Measurements from ENCODE around the gene SRCAP. TPM values are rescaled to one million over a fixed set of nuclear protein-coding genes. Genes with fewer than 3 reads are reported as not detected.
"Not testable (repeated sequence)": the region's sequence is repeated elsewhere in the genome, so short reads cannot be mapped to it uniquely, and the experiment has no call there.

SRCAP gene
- total RNA-seq, 1 donor from 2014 or later: 28.5 TPM

- intact Hi-C loops (cut with DNase I): no loop called here
- TF ChIP-seq POLR2A (IDR thresholded peaks at IDR 0.05) (no peak), POLR2AphosphoS5 (IDR thresholded peaks at IDR 0.05; ENCODE audit: insufficient read depth in 1 of 2, low read depth in 1 of 2) (no peak)
- TF ChIP-seq, protein P1, sequence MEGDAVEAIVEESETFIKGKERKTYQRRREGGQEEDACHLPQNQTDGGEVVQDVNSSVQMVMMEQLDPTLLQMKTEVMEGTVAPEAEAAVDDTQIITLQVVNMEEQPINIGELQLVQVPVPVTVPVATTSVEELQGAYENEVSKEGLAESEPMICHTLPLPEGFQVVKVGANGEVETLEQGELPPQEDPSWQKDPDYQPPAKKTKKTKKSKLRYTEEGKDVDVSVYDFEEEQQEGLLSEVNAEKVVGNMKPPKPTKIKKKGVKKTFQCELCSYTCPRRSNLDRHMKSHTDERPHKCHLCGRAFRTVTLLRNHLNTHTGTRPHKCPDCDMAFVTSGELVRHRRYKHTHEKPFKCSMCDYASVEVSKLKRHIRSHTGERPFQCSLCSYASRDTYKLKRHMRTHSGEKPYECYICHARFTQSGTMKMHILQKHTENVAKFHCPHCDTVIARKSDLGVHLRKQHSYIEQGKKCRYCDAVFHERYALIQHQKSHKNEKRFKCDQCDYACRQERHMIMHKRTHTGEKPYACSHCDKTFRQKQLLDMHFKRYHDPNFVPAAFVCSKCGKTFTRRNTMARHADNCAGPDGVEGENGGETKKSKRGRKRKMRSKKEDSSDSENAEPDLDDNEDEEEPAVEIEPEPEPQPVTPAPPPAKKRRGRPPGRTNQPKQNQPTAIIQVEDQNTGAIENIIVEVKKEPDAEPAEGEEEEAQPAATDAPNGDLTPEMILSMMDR (IDR thresholded peaks at IDR 0.05): no peak
- Histone ChIP-seq H3K9me3 (no peaks in the 10 kb centered on the region), H3K36me3 (no peaks in the 10 kb centered on the region), H3K27me3 (no peaks in the 10 kb centered on the region), H3K4me3 (no peak overlapping the region), H3K27ac (no peak overlapping the region), H3K4me1 (no peaks in the 10 kb centered on the region)
- DNase-seq (ENCODE audit: extremely low spot score in 2 of 2): no peak
Observed at GRCh38 chr16:30691907-30692306, 7.1 kb upstream of the SRCAP start.

DNA sequence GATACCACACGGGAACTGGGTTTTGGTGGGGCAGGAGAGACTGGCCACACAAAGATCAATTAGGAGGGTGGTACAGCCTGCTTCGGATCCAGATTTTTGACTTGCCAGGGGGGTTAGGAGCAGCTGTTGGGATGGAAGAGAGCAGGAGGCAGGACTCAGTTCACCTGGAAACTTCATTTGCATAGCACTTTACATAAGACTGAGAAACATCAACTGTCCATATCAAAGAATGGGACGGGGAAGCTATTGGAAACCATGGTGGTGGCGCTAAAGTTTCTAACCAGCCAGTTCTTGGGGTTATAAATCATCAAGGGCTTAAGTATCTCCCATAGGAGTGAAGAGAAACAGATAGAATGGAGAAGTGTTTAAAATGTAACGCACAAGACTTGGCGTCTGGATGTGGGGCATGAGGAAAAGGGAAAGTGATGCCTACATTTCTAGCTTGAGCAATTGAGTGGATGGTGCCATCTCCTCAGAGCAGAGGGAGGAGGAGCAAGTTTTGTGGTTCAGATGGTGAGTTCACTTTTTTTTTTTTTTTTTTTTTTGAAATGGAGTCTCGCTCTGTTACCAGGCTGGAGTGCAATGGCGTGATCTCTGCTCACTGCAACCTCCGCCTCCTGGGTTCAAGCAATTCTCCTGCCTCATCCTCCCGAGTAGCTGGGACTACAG is 6.4 kb upstream of the SRCAP start:
- Histone ChIP-seq H3K4me1 (peaks cover 5% of the 10 kb centered on the region), H3K27ac (no peak overlapping the region), H3K36me3 (no peaks in the 10 kb centered on the region), H3K27me3 (no peaks in the 10 kb centered on the region), H3K4me3 (no peak overlapping the region), H3K9me3 (no peaks in the 10 kb centered on the region)
- TF ChIP-seq POLR2A (IDR thresholded peaks at IDR 0.05) (no peak), POLR2AphosphoS5 (IDR thresholded peaks at IDR 0.05; ENCODE audit: insufficient read depth in 1 of 2, low read depth in 1 of 2) (no peak)
- TF ChIP-seq, protein P1 (IDR thresholded peaks at IDR 0.05): no peak
- intact Hi-C loops (cut with DNase I): no loop called here
- DNase-seq (ENCODE audit: extremely low spot score in 2 of 2): no peak

GRCh38 chr16:30694926-30695693 is 3.9 kb upstream of the SRCAP start:
- peaks cover 16% of the 10 kb centered on the region for H3K4me1 ChIP-seq
- DNase-seq (ENCODE audit: extremely low spot score in 2 of 2): no peak
- no peak overlapping the region for H3K27ac ChIP-seq
- H3K36me3 ChIP-seq: peaks cover 0 to 2% of the 10 kb centered on the region in 2 donors
- intact Hi-C loops (cut with DNase I): loop anchor here (5.0 kb wide), 1 partner anchor 67 kb away; the partner anchor contains the start of genes CFAP119 and RNF40
- H3K9me3 ChIP-seq: no peaks in the 10 kb centered on the region
- H3K4me3 ChIP-seq: no peak overlapping the region
- no peaks in the 10 kb centered on the region for H3K27me3 ChIP-seq
- TF ChIP-seq, protein P1 (IDR thresholded peaks at IDR 0.05): no peak
- no peak for TF ChIP-seq POLR2A (IDR thresholded peaks at IDR 0.05)

DNA sequence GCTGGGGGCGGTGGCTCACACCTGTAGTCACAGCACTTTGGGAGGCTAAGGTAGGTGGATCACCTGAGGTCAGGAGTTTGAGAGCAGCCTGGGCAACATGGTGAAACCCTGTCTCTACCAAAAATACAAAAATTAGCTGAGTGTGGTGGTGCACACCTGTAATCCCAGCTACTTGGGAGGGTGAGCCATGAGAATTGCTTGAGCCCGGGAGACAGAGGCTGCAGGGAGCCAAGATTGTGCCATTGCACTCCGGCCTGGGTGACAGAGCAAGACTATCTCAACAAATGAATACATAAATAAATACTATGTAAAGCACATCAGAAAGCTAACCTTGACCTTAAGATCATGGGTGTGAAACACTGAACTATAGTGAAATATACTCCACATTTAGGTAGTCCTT is 2.3 kb upstream of the SRCAP start:
- intact Hi-C loops (cut with DNase I): loop anchor here (5.0 kb wide), 1 partner anchor 66 kb away; the partner anchor contains the start of genes CFAP119 and RNF40
- not testable (repeated sequence) for DNase-seq (ENCODE audit: extremely low spot score in 2 of 2)

GRCh38 chr16:30697264-30698138 is 1.5 kb upstream of the SRCAP start:
- TF ChIP-seq POLR2AphosphoS5 (IDR thresholded peaks at IDR 0.05; ENCODE audit: insufficient read depth in 1 of 2, low read depth in 1 of 2) (no peak), POLR2A (IDR thresholded peaks at IDR 0.05) (no peak)
- TF ChIP-seq, protein P1 (IDR thresholded peaks at IDR 0.05): no peak
- Histone ChIP-seq H3K27ac (peak overlapping the region; percentile 100), H3K4me3 (peak overlapping the region; percentile 98 to 100), H3K36me3 (peaks cover 0 to 24% of the 10 kb centered on the region in 2 donors), H3K27me3 (no peaks in the 10 kb centered on the region), H3K4me1 (peaks cover 25% of the 10 kb centered on the region), H3K9me3 (no peaks in the 10 kb centered on the region)
- intact Hi-C loops (cut with DNase I): loop anchor here (2.0 to 5.0 kb wide), 2 partner anchors 39 to 65 kb away; partner anchors contain the start of genes CFAP119, FBRS and RNF40
- DNase-seq (ENCODE audit: extremely low spot score in 2 of 2): no peak

More for the DNA sequence above, 2.3 kb upstream of the SRCAP start:
- Histone ChIP-seq H3K36me3 (peaks cover 0 to 17% of the 10 kb centered on the region in 2 donors), H3K4me1 (peaks cover 25% of the 10 kb centered on the region)
- not testable (repeated sequence) for H3K27ac ChIP-seq, H3K27me3 ChIP-seq, H3K9me3 ChIP-seq, H3K4me3 ChIP-seq
